IMR-90 (cell line): Measurements from ENCODE around the gene TM4SF18. TPM values are rescaled to one million over a fixed set of nuclear protein-coding genes. Genes with fewer than 3 reads are reported as not detected.
A peak's percentile ranks its signal among the peaks of the same experiment; 100 is the strongest.

Experiments used
- ATAC-seq: fragments of 200-7000 bp; cut with Tn5 transposase; 2 replicates; pipeline ENCODE4 v1.9.1; 2020; ENCODE audit warnings: low read depth, mild to moderate bottlenecking, moderate library complexity
- BruUV-seq: library from RNA; stranded (reverse); fragments of 400-500 nt; replicated peaks from 2 replicates; lab custom pipeline; 2021; lab: Mats Ljungman, UMichigan
- CTCF ChIA-PET: fragments of 300-600 bp; formaldehyde crosslinking; extraction: SDS; loops from one replicate; lab custom pipeline; 2021; ENCODE audit warnings: antibody characterized with exemption; lab: Yijun Ruan, JAX
- POLR2A ChIA-PET: fragments of 300-600 bp; sonication (Branson Sonifier 250); formaldehyde crosslinking; loops from one replicate; lab custom pipeline; 2022; ENCODE audit warnings: antibody characterized with exemption; ENCODE audit not compliant: unreplicated experiment; lab: Charles Lee
- DNase-seq: peaks from one replicate; pipeline ENCODE4 v3.0.0; 2013
- H2AFZ ChIP-seq: replicated peaks from 2 replicates; pipeline ENCODE3; 2013; ENCODE audit warnings: low read length, mild to moderate bottlenecking; ENCODE audit not compliant: poor library complexity
- H2AK5ac ChIP-seq: 2 replicates; pipeline ENCODE4 v1.6.1; 2013; ENCODE audit warnings: low read depth, low read length, inconsistent platforms
- H2AK9ac ChIP-seq: replicated peaks from 2 replicates; pipeline ENCODE3; 2013; ENCODE audit warnings: mild to moderate bottlenecking, low read depth, low read length, moderate library complexity; ENCODE audit not compliant: poor library complexity
- H2BK120ac ChIP-seq: 2 replicates; pipeline ENCODE4 v1.6.1; 2013; ENCODE audit warnings: low read depth, low read length, inconsistent platforms
- H2BK15ac ChIP-seq: 3 replicates; pipeline ENCODE4 v1.6.1; 2013; ENCODE audit warnings: low read depth, low read length, inconsistent platforms
- H2BK20ac ChIP-seq: 2 replicates; pipeline ENCODE4 v1.6.1; 2013; ENCODE audit warnings: low read depth, mild to moderate bottlenecking, inconsistent platforms, low read length, moderate library complexity
- H2BK5ac ChIP-seq: 2 replicates; pipeline ENCODE4 v1.6.1; 2013; ENCODE audit warnings: mild to moderate bottlenecking, low read depth, low read length, inconsistent platforms; ENCODE audit not compliant: poor library complexity, severe bottlenecking
- H3K14ac ChIP-seq: replicated peaks from 2 replicates; pipeline ENCODE4 v1.6.1; 2013; ENCODE audit warnings: low read depth, low read length, inconsistent platforms
- H3K18ac ChIP-seq: 2 replicates; pipeline ENCODE4 v1.6.1; 2013; ENCODE audit warnings: low read depth, low read length, control low read depth
- H3K23ac ChIP-seq: 2 replicates; pipeline ENCODE4 v1.6.1; 2013; ENCODE audit warnings: low read depth, low read length, inconsistent platforms
- H3K27ac ChIP-seq: 2 replicates; pipeline ENCODE4 v1.5.1; 2013; ENCODE audit warnings: mild to moderate bottlenecking, control low read depth, low read length; ENCODE audit not compliant: insufficient read depth
- H3K27me3 ChIP-seq: 2 replicates; pipeline ENCODE4 v1.6.1; 2013; ENCODE audit warnings: low read length; ENCODE audit not compliant: control insufficient read depth, insufficient read depth
- H3K36me3 ChIP-seq: 2 replicates; pipeline ENCODE4 v1.6.1; 2013; ENCODE audit warnings: low read length, mixed read lengths; ENCODE audit not compliant: control insufficient read depth, insufficient read depth
- H3K4ac ChIP-seq: 2 replicates; pipeline ENCODE4 v1.6.1; 2013; ENCODE audit warnings: low read depth, low read length, inconsistent platforms
- H3K4me1 ChIP-seq: 2 replicates; pipeline ENCODE4 v1.6.1; 2013; ENCODE audit warnings: low read length, mixed read lengths; ENCODE audit not compliant: control insufficient read depth, insufficient read depth
- H3K4me2 ChIP-seq: 2 replicates; pipeline ENCODE4 v1.6.1; 2013; ENCODE audit warnings: low read depth, mild to moderate bottlenecking, control low read depth, low read length, moderate library complexity
- H3K4me3 ChIP-seq: 2 replicates; pipeline ENCODE4 v1.5.1; 2013; ENCODE audit warnings: low read depth, mild to moderate bottlenecking, control low read depth, low read length, moderate library complexity; ENCODE audit not compliant: insufficient read depth
- H3K56ac ChIP-seq: 2 replicates; pipeline ENCODE4 v1.6.1; 2013; ENCODE audit warnings: low read length, inconsistent platforms; ENCODE audit not compliant: insufficient read depth; ENCODE audit errors: extremely low read depth
- H3K79me1 ChIP-seq, 2 experiments: 2 replicates each; pipeline ENCODE4 v1.6.1; 2013; ENCODE audit warnings: low read length in 2 of 2, inconsistent platforms in 1 of 2, low read depth in 1 of 2
- H3K9ac ChIP-seq: 2 replicates; pipeline ENCODE4 v1.6.1; 2013; ENCODE audit warnings: low read depth, low read length, control low read depth
- H3K9me1 ChIP-seq: 2 replicates; pipeline ENCODE4 v1.6.1; 2013; ENCODE audit warnings: low read length, inconsistent platforms; ENCODE audit not compliant: insufficient read depth
- H3K9me3 ChIP-seq: 2 replicates; pipeline ENCODE4 v1.6.1; 2013; ENCODE audit warnings: low read length; ENCODE audit not compliant: control insufficient read depth, insufficient read depth
- H4K20me1 ChIP-seq: 2 replicates; pipeline ENCODE4 v1.6.1; 2013; ENCODE audit warnings: low read length, inconsistent platforms; ENCODE audit not compliant: insufficient read depth
- H4K5ac ChIP-seq: 2 replicates; pipeline ENCODE4 v1.6.1; 2013; ENCODE audit warnings: mild to moderate bottlenecking, low read depth, low read length, control low read depth
- H4K8ac ChIP-seq, 2 experiments: 2 replicates each; pipeline ENCODE4 v1.6.1; 2013; ENCODE audit warnings: low read depth in 2 of 2, low read length in 2 of 2, control low read depth in 1 of 2, inconsistent platforms in 1 of 2
- H4K91ac ChIP-seq: 2 replicates; pipeline ENCODE4 v1.6.1; 2013; ENCODE audit warnings: low read depth, low read length, inconsistent platforms; ENCODE audit not compliant: insufficient read depth
- BHLHE40 ChIP-seq: fragments of 150-350 bp; IDR thresholded peaks from 2 replicates; pipeline ENCODE4 v1.6.1; 2016; ENCODE audit warnings: mild to moderate bottlenecking, low read depth, low read length
- CEBPB ChIP-seq: IDR thresholded peaks from 2 replicates; pipeline ENCODE4 v1.6.1; 2012; ENCODE audit warnings: low read depth, low read length, improper control_type of control experiment
- CHD1 ChIP-seq: IDR thresholded peaks from 2 replicates; pipeline ENCODE4 v1.6.1; 2012; ENCODE audit warnings: low read depth, low read length, improper control_type of control experiment
- MAFK ChIP-seq: IDR thresholded peaks from 2 replicates; pipeline ENCODE4 v1.6.1; 2012; ENCODE audit warnings: low read depth, low read length, improper control_type of control experiment
- MAZ ChIP-seq: IDR thresholded peaks from 2 replicates; pipeline ENCODE4 v1.6.1; 2012; ENCODE audit warnings: low read depth, mild to moderate bottlenecking, low read length, improper control_type of control experiment, moderate library complexity, borderline replicate concordance
- MXI1 ChIP-seq: IDR thresholded peaks from 2 replicates; pipeline ENCODE4 v1.6.1; 2012; ENCODE audit warnings: low read depth, mild to moderate bottlenecking, low read length, moderate library complexity, borderline replicate concordance
- NFE2L2 ChIP-seq: fragments of 150-350 bp; IDR thresholded peaks from 2 replicates; pipeline ENCODE4 v1.6.1; 2016; ENCODE audit warnings: low read depth, mild to moderate bottlenecking, low read length
- POLR2A ChIP-seq: IDR thresholded peaks from 2 replicates; pipeline ENCODE4 v1.6.1; 2012; ENCODE audit warnings: mild to moderate bottlenecking, low read depth, low read length
- RAD21 ChIP-seq: IDR thresholded peaks from 2 replicates; pipeline ENCODE4 v1.6.1; 2012; ENCODE audit warnings: low read length, improper control_type of control experiment
- RCOR1 ChIP-seq: IDR thresholded peaks from 2 replicates; pipeline ENCODE4 v1.6.1; 2012; ENCODE audit warnings: mild to moderate bottlenecking, low read length, improper control_type of control experiment; ENCODE audit not compliant: insufficient replicate concordance
- RFX5 ChIP-seq: IDR thresholded peaks from 2 replicates; pipeline ENCODE4 v1.8.0; 2012; ENCODE audit warnings: low read depth, mild to moderate bottlenecking, low read length, moderate library complexity
- SMC3 ChIP-seq: fragments of 150-350 bp; IDR thresholded peaks from 2 replicates; pipeline ENCODE4 v1.6.1; 2016; ENCODE audit warnings: low read depth, mild to moderate bottlenecking, antibody characterized with exemption, low read length, moderate library complexity
- USF2 ChIP-seq: fragments of 150-350 bp; IDR thresholded peaks from 2 replicates; pipeline ENCODE4 v1.6.1; 2017; ENCODE audit warnings: mild to moderate bottlenecking, antibody characterized with exemption, low read length, low read depth
- WGBS, 2 experiments: methylation state at CpG; one replicate each; pipeline versions ENCODE4 v1.1.5 to v1.1.7; 2013; ENCODE audit warnings: missing lambda C conversion rate in 2 of 2; ENCODE audit not compliant: insufficient read length in 1 of 2; ENCODE audit errors: extremely low coverage in 2 of 2; 5-methylcytosine and 5-hydroxymethylcytosine counted together
- dilution Hi-C: fragments of 300-500 bp; cut with HindIII; formaldehyde crosslinking; loops from one replicate; pipeline ENCODE4 v1.14.3; 2018; ENCODE audit warnings: low sequenced_read_pairs; ENCODE audit not compliant: unreplicated experiment
- in situ Hi-C: fragments of 300-500 bp; cut with MboI; formaldehyde crosslinking; loops from 3 replicates; pipeline ENCODE4 v1.14.3; 2019; ENCODE audit warnings: low sequenced_read_pairs, inconsistent platforms, mixed read lengths
- intact Hi-C: fragments of 100-400 bp; cut with micrococcal nuclease; formaldehyde crosslinking; loops from 2 replicates; pipeline ENCODE4 v1.10.0; 2022
- polyA plus RNA-seq, 3 experiments: library from polyadenylated mRNA; depleted of rRNA; stranded (reverse); fragments of >200 nt; gene quantifications; 2 replicates each; pipeline ENCODE4 v1.2.3, GENCODE V29; 2012; ENCODE audit warnings: low replicate concordance in 1 of 3
- total RNA-seq: library from RNA; depleted of rRNA; stranded (reverse); fragments of >200 nt; gene quantifications from 2 replicates; pipeline ENCODE4 v1.2.3, GENCODE V29; 2012

Gene TM4SF18
- total and polyA plus RNA-seq, 2 of the 4 experiments (the other 2 are of a cell fraction) = under 0.01 TPM; not detected in 1

- no peak for TF ChIP-seq POLR2A
- peak; percentile 50; the same call in 1 of the 2 replicates for TF ChIP-seq BHLHE40
- peak; percentile 65 for TF ChIP-seq MAFK
- TF ChIP-seq RFX5 = no peak
Measured at GRCh38 chr3:149299938-149300801, 33.3 kb downstream of the TM4SF18 start (continued).

- in situ Hi-C loops = no loop called here
- Histone ChIP-seq H3K9me1 (no peaks in the 10 kb centered on the region; the same call in 1 of the 2 replicates), H2AK5ac (0 out of 2 replicates have a peak overlapping the region, but pooled peaks have one; percentile 43), H3K4me2 (no peak overlapping the region), H3K4me1 (peaks cover 3% of the 10 kb centered on the region), H3K56ac (no peak overlapping the region), H3K14ac (no peak overlapping the region), H3K9ac (no peak overlapping the region), H4K20me1 (no peaks in the 10 kb centered on the region), H3K27ac (no peak overlapping the region), H3K23ac (no peak overlapping the region), H3K79me1 (no peaks in the 10 kb centered on the region), H2AK9ac (no peak overlapping the region), H3K18ac (no peak overlapping the region), H2BK120ac (no peak overlapping the region), H3K27me3 (no peaks in the 10 kb centered on the region), H4K91ac (no peak overlapping the region), H2BK5ac (no peak overlapping the region), H2BK15ac (no peak overlapping the region; the same call in 2 of the 3 replicates), H3K4me3 (no peak overlapping the region), H3K36me3 (no peaks in the 10 kb centered on the region), H3K9me3 (no peaks in the 10 kb centered on the region), H4K5ac (no peak overlapping the region), H2AFZ (no peak overlapping the region), H4K8ac (no peak overlapping the region), H3K4ac (no peak overlapping the region), H2BK20ac (peak overlapping the region; percentile 42; the same call in 1 of the 2 replicates)
- no TSS peak for BruUV-seq
- ATAC-seq (no peak), DNase-seq (no peak)
- intact Hi-C loops = no loop called here
- CTCF ChIA-PET = no interaction called here
- TF ChIP-seq MAZ (no peak), MXI1 (no peak), RCOR1 (no peak), CHD1 (no peak), CEBPB (no peak), SMC3 (no peak), USF2 (no peak), RFX5 (no peak), RAD21 (no peak), MAFK (no peak), NFE2L2 (no peak)
- POLR2A ChIA-PET = no interaction called here
- dilution Hi-C loops = no loop called here
- no CpG with 5 or more reads among the region's 2 CpGs for WGBS, 2 experiments
Measured at GRCh38 chr3:149296972-149297371, 36.5 kb downstream of the TM4SF18 start.
